Epithelial cell of esophagus (primary cell): ENCODE measurements around the gene ADI1.

ENCODE experiments used
- DNase-seq: peaks from one replicate; pipeline ENCODE4 v3.0.0; 2010; ENCODE audit warnings: low read depth
- H3K4me3 ChIP-seq: 2 replicates; pipeline ENCODE4 v1.5.1; 2011; ENCODE audit warnings: mild to moderate bottlenecking, low read length, control low read depth
- CTCF ChIP-seq: IDR thresholded peaks from 2 replicates; pipeline ENCODE4 v1.5.1; 2011; ENCODE audit warnings: low read depth, mild to moderate bottlenecking, low read length, control low read depth, inconsistent platforms; ENCODE audit not compliant: insufficient read depth; ENCODE audit errors: missing control alignments

Gene ADI1

GRCh38 chr2:3553946-3554345, 34.6 kb upstream of the ADI1 start:
- TF ChIP-seq CTCF = no peak
- no peak for DNase-seq
- no peak overlapping the region for H3K4me3 ChIP-seq

GRCh38 chr2:3547915-3548314, 28.6 kb upstream of the ADI1 start:
- H3K4me3 ChIP-seq = no peak overlapping the region
- DNase-seq = no peak
- TF ChIP-seq CTCF = no peak

GRCh38 chr2:3545788-3546478, 26.6 kb upstream of the ADI1 start:
- no peak for TF ChIP-seq CTCF
- no peak for DNase-seq
- H3K4me3 ChIP-seq = no peak overlapping the region

GRCh38 chr2:3543023-3543683, 23.8 kb upstream of the ADI1 start:
- DNase-seq = no peak
- no peak for TF ChIP-seq CTCF
- H3K4me3 ChIP-seq = no peak overlapping the region

GRCh38 chr2:3542107-3542506, 22.8 kb upstream of the ADI1 start:
- DNase-seq = no peak
- no peak overlapping the region for H3K4me3 ChIP-seq

GRCh38 chr2:3539836-3540235, 20.5 kb upstream of the ADI1 start:
- no peak for TF ChIP-seq CTCF
- no peak for DNase-seq
- H3K4me3 ChIP-seq = no peak overlapping the region

More at GRCh38 chr2:3542107-3542506, 22.8 kb upstream of the ADI1 start:
- TF ChIP-seq CTCF = no peak
